Uterus (tissue), 2 donors: ENCODE results near the gene ELMO1.

ENCODE experiments used
- POLR2A ChIP-seq, 2 donors: fragments of 450-650 bp; IDR thresholded peaks; one replicate each; pipeline ENCODE4 v1.6.1; 2016; ENCODE audit warnings: antibody characterized with exemption in 2 of 2, mild to moderate bottlenecking in 1 of 2, moderate library complexity in 1 of 2
- TF ChIP-seq, protein P1 (sequence below), 4 experiments: fragments of 200-600 bp in 2 of 4; fragments of 450-650 bp in 2 of 4; sonication (generic) in 2 of 4; IDR thresholded peaks; one replicate each; pipeline ENCODE4 v1.5.1; 2016 to 2019; ENCODE audit warnings: antibody characterized with exemption in 4 of 4, mild to moderate bottlenecking in 2 of 4, moderate library complexity in 1 of 4

DNA sequence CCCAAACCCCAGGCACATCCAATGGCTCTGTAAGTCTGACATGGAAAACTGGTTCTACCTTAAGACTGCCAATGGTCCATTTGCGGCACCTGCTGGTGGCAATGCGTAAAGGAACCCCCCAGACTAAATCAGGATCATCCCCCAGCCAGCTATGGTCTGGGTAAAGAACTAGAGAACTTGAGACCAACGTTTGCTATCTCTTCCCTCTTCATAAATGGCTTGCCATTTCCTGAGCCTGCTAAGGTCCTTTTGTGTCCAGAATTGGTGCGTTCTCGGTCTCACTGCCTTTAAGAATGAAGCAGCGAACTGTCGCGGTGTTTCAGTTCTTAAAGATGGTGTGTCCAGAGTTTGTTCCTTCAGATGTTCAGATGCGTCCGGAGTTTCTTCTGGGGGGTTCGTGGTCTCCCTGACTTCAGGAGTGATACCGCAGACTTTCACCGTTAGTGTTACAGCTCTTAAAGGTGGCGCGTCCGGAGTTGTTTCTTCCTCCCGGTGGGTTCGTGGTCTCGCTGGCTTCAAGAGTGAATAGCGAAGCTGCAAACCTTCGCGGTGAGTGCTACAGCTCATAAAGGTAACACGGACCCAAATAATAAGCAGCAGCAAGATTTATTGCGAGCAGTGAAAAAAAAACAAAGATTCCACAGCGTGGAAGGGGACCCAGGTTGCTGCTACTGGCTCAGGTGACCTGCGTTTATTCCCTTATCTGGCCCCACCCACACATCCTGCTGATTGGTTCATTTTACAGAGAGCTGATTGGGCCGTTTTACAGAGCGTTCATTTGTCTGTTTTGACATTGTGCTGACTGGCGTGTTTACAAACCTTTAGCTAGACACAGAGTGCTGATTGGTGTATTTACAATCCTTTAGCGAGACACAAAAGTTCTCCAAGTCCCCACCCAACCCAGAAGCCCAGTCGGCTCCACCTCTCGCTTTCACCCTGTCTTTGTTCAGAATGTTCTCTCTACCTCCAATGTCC is 95.4 kb downstream of the ELMO1 start:
- TF ChIP-seq, protein P1, sequence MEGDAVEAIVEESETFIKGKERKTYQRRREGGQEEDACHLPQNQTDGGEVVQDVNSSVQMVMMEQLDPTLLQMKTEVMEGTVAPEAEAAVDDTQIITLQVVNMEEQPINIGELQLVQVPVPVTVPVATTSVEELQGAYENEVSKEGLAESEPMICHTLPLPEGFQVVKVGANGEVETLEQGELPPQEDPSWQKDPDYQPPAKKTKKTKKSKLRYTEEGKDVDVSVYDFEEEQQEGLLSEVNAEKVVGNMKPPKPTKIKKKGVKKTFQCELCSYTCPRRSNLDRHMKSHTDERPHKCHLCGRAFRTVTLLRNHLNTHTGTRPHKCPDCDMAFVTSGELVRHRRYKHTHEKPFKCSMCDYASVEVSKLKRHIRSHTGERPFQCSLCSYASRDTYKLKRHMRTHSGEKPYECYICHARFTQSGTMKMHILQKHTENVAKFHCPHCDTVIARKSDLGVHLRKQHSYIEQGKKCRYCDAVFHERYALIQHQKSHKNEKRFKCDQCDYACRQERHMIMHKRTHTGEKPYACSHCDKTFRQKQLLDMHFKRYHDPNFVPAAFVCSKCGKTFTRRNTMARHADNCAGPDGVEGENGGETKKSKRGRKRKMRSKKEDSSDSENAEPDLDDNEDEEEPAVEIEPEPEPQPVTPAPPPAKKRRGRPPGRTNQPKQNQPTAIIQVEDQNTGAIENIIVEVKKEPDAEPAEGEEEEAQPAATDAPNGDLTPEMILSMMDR (IDR thresholded peaks at IDR 0.05), result no peak
- TF ChIP-seq POLR2A (IDR thresholded peaks at IDR 0.05), result no peak
